Measurements from ENCODE around the gene CHI3L1.
A peak's percentile ranks its signal among the peaks of the same experiment; 100 is the strongest.

The CHI3L1 gene

GRCh38 chr1:203167026-203167912 is 19.2 kb downstream of the CHI3L1 start:
- peak; percentile 73 for DNase-seq

DNA sequence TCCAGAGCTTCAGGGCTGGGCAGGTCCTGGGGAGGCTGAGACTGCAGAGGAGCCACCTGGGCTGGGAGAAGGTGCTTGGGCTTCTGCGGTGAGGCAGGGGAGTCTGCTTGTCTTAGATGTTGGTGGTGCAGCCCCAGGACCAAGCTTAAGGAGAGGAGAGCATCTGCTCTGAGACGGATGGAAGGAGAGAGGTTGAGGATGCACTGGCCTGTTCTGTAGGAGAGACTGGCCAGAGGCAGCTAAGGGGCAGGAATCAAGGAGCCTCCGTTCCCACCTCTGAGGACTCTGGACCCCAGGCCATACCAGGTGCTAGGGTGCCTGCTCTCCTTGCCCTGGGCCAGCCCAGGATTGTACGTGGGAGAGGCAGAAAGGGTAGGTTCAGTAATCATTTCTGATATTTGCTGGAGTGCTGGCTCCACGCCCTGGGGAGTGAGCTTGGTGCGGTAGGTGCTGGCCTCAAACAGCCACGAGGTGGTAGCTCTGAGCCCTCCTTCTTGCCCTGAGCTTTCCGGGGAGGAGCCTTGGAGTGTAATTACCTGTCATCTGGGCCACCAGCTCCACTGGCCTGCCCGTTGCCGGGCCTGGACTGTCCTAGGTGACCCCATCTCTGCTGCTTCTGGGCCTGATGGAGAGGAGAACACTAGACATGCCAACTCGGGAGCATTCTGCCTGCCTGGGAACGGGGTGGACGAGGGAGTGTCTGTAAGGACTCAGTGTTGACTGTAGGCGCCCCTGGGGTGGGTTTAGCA is 20.1 kb downstream of the CHI3L1 start:
- peak; percentile 44 for DNase-seq

DNA sequence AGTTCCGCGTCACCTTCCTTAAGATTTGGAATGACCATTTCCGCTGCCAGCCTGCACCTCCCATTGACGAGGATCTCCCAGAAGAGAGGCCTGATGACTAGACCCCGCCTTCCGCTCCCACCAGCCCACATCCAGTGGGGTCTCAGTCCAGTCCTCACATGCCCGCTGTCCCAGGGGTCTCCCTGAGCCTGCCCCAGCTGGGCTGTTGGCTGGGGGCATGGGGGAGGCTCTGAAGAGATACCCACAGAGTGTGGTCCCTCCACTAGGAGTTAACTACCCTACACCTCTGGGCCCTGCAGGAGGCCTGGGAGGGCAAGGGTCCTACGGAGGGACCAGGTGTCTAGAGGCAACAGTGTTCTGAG is 20.7 kb downstream of the CHI3L1 start:
- no peak for DNase-seq

DNA sequence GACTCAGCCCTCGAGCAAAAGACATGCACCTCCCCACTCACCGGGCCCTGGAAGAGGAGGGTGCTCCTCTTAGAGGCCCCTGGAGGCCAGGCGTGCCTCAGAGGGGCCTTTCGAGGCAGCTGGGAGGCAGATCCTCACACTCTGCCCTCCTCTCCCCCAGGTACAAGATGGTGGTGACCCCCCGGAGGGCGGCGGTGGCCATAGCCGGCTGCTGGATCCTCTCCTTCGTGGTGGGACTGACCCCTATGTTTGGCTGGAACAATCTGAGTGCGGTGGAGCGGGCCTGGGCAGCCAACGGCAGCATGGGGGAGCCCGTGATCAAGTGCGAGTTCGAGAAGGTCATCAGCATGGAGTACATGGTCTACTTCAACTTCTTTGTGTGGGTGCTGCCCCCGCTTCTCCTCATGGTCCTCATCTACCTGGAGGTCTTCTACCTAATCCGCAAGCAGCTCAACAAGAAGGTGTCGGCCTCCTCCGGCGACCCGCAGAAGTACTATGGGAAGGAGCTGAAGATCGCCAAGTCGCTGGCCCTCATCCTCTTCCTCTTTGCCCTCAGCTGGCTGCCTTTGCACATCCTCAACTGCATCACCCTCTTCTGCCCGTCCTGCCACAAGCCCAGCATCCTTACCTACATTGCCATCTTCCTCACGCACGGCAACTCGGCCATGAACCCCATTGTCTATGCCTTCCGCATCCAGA is 21.3 kb downstream of the CHI3L1 start:
- DNase-seq: no peak

DNA sequence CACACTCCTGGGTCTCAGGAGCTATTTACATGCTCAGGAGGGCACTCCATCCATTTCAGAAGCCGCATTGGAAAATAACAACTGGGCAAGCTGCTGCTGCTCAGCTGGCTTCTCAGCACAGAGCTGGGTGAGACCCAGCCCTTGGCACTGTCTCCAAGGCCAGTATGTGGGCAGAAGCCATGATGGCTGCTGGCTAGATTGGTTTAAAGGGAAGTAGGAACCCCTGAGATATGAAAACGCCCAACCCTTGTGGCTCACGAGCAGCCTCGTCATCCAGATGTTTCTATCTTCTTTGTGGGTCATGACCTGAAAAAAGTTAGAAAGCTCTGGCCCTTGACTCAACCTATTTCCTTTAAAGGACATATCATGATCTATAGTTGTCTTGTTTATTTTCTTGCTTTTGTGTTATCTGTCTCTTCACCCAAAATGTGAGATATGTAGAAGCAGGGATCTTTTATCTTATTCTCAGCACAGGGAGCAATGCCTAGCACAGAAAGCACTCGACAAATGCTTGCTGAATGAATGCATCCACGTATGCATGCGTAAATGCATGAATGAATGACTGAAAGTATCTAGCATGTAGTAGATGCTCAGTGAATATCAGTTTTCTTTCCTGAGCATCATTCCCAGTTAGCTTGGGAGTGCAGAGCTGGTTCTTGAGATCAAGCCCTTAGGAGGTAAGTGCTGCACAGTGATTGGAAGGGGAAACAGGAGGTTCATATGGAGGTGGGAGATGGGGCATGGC is 22.4 kb downstream of the CHI3L1 start:
- DNase-seq: peak; percentile 66

DNA sequence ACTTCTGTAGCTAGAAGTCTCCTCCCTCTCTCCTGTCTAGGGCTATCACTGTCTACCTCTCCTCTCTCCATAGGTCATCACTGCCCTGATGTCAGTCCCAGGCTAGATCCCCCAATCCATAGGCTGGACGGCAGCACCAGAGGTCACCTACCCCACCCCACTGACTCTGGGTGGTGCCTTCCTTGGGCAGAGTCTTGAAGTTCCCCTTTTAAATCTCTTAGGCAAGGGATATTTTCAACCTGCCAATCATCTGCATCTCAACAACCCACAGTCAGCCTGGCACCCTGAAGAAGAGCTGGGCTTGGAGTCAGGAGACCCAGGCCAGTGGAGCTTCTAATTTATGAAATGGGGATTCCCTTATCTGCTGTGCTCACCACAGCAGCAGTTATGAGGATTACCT is 24.1 kb downstream of the CHI3L1 start:
- peak; percentile 20 for DNase-seq

- no peak for DNase-seq
Observed at GRCh38 chr1:203161703-203162102, 24.8 kb downstream of the CHI3L1 start.

DNA sequence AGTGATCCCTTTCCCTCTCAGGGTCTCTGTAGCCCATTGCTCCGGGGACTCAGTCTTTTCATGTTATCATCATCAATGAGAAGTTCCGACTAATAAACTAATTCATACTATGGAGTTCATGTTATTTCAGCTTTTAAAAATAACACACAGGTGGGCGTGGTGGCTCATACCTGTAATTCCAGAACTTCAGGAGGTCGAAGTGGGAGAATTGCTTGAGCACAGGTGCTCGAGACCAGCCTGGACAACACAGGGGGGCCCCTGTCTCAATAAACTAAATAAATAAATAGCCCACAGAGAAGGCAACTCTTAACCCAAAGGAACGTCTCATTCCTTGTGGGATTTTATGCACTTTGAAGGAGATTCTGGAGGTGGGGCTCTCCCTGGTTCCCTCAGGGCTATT is 25.3 kb downstream of the CHI3L1 start:
- no peak for DNase-seq

GRCh38 chr1:203159844-203160243 is 26.7 kb downstream of the CHI3L1 start:
- DNase-seq: no peak

- no peak for DNase-seq
Observed at GRCh38 chr1:203158960-203159665, 27.4 kb downstream of the CHI3L1 start.

- DNase-seq: no peak
Observed at GRCh38 chr1:203158423-203158822, 28.1 kb downstream of the CHI3L1 start.

DNA sequence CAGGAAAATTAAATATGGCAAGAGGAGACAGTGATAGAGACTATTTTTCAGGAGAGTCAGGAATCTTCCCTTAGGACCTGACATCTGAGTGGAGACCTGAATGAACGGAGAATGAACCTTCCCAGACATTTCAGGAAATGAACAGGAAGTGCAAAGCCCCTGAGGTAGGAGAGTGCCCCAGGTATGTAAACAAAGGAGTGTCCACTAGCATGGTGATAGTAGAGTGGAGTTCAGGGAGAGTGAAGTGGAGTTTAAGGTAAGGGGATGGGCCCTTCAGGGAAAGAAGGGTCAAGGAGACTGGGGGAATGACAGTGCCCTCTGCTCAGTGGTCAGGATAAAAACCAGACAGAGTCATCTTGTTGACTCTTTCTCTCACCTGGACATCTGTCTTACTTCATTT is 30.2 kb downstream of the CHI3L1 start:
- DNase-seq: no peak

- DNase-seq: peak; percentile 31
Observed at GRCh38 chr1:203153989-203154821, 32.3 kb downstream of the CHI3L1 start.

- no peak for DNase-seq
Observed at GRCh38 chr1:203153051-203153988, 33.2 kb downstream of the CHI3L1 start.

GRCh38 chr1:203152158-203153034 is 34.1 kb downstream of the CHI3L1 start:
- DNase-seq: no peak

- no peak for DNase-seq
Observed at GRCh38 chr1:203151362-203152157, 34.9 kb downstream of the CHI3L1 start.

GRCh38 chr1:203150511-203151297 is 35.8 kb downstream of the CHI3L1 start:
- no peak for DNase-seq
